HepG2 (cell line): Measurements from ENCODE around the gene CMTM8. TPM values are rescaled to one million over a fixed set of nuclear protein-coding genes. Genes with fewer than 3 reads are reported as not detected.

Experiments used
- ATAC-seq: fragments of 200-7000 bp; cut with Tn5 transposase; 3 replicates; pipeline ENCODE4 v1.9.1; 2020; ENCODE audit warnings: mild to moderate bottlenecking, moderate library complexity
- BruUV-seq: library from RNA; stranded (reverse); fragments of 400-500 nt; replicated peaks from 2 replicates; lab custom pipeline; 2021; lab: Mats Ljungman, UMichigan
- CTCF ChIA-PET: fragments of 300-600 bp; formaldehyde crosslinking; extraction: SDS; loops from one replicate; lab custom pipeline; 2021; ENCODE audit warnings: low total read pairs, inconsistent platforms, low intra/inter-chr PET ratio; lab: Yijun Ruan, JAX
- POLR2A ChIA-PET: fragments of 350-600 bp; sonication (Branson Sonifier 250); formaldehyde crosslinking; loops from one replicate; lab custom pipeline; 2020; ENCODE audit warnings: antibody characterized with exemption, inconsistent platforms; lab: Yijun Ruan, JAX
- DNase-seq: peaks from one replicate; pipeline ENCODE4 v3.0.0-alpha.2; 2015; ENCODE audit warnings: low spot score
- FAIRE-seq: peaks from 3 replicates; lab custom pipeline; 2011; peaks lifted over from hg19 to GRCh38; lab: Jason Lieb, UNC
- H2AFZ ChIP-seq: one replicate; pipeline ENCODE4 v1.6.1; 2011; ENCODE audit warnings: low read length, inconsistent platforms
- H3K27ac ChIP-seq: fragments of 300-600 bp; 3 replicates; pipeline ENCODE4 v1.8.0; 2011; ENCODE audit warnings: mixed run types, mild to moderate bottlenecking, mixed read lengths, low read length, inconsistent platforms; ENCODE audit not compliant: insufficient read depth; ENCODE audit errors: extremely low read length
- H3K27me3 ChIP-seq, 2 experiments: fragments of 200-600 bp in 1 of 2; 2 replicates in 1 of 2; 3 replicates in 1 of 2; pipeline versions ENCODE4 v1.6.0 to v1.8.0; 2011; ENCODE audit warnings: low read length in 2 of 2, mild to moderate bottlenecking in 2 of 2, moderate library complexity in 2 of 2, inconsistent platforms in 1 of 2; ENCODE audit not compliant: insufficient read depth in 2 of 2, control insufficient read depth in 1 of 2
- H3K36me3 ChIP-seq, 2 experiments: fragments of 200-600 bp in 1 of 2; replicated peaks in 1 of 2; 2 replicates in 1 of 2; 3 replicates in 1 of 2; pipeline versions ENCODE4 v1.5.1 to v1.8.0; 2011; ENCODE audit warnings: low read length in 2 of 2, inconsistent platforms in 1 of 2; ENCODE audit not compliant: insufficient read depth in 2 of 2, control insufficient read depth in 1 of 2
- H3K4me1 ChIP-seq: 2 replicates; pipeline ENCODE4 v1.5.1; 2012; ENCODE audit warnings: low read length, inconsistent platforms; ENCODE audit not compliant: insufficient read depth
- H3K4me2 ChIP-seq: 2 replicates; pipeline ENCODE4 v1.6.0; 2011; ENCODE audit warnings: low read depth, low read length, inconsistent platforms
- H3K4me3 ChIP-seq, 3 experiments: fragments of 200-600 bp in 1 of 3; sonication (generic), shearing (Covaris generic) in 1 of 3; replicated peaks in 1 of 3; 2 replicates each; pipeline ENCODE4 v1.5.1; 2011 to 2016; ENCODE audit warnings: low read length in 3 of 3, inconsistent platforms in 2 of 3, low read depth in 2 of 3, mild to moderate bottlenecking in 2 of 3, control low read depth in 1 of 3, mixed read lengths in 1 of 3; ENCODE audit not compliant: insufficient read depth in 1 of 3
- H3K79me2 ChIP-seq: one replicate; pipeline ENCODE4 v1.6.1; 2011; ENCODE audit warnings: low read length, inconsistent platforms; ENCODE audit not compliant: insufficient read depth
- H3K9ac ChIP-seq: 2 replicates; pipeline ENCODE4 v1.6.0; 2011; ENCODE audit warnings: mild to moderate bottlenecking, low read depth, low read length, inconsistent platforms; ENCODE audit not compliant: insufficient read depth
- H3K9me3 ChIP-seq: 2 replicates; pipeline ENCODE4 v1.5.1; 2012; ENCODE audit warnings: mild to moderate bottlenecking, low read length
- H4K20me1 ChIP-seq: 2 replicates; pipeline ENCODE4 v1.6.0; 2011; ENCODE audit warnings: inconsistent platforms, mild to moderate bottlenecking, low read length, moderate library complexity; ENCODE audit not compliant: insufficient read depth
- FOSL1 ChIP-seq: sonication (generic); formaldehyde crosslinking; IDR thresholded peaks from 2 replicates; pipeline ENCODE4 v1.9.0; 2021; ENCODE audit warnings: missing genetic modification reagents, borderline replicate concordance
- MIER3 ChIP-seq: IDR thresholded peaks from 2 replicates; pipeline ENCODE4 v1.6.1; 2016; ENCODE audit warnings: missing compliant biosample characterization, borderline replicate concordance
- SP1 ChIP-seq, 2 experiments: fragments of 450-650 bp in 1 of 2; sonication (generic) in 1 of 2; formaldehyde crosslinking in 1 of 2; IDR thresholded peaks; 2 replicates each; pipeline versions ENCODE4 v1.4.0 to v1.6.1; 2016 to 2020; ENCODE audit warnings: missing genetic modification reagents in 1 of 2
- STAT5B ChIP-seq: sonication (generic); formaldehyde crosslinking; IDR thresholded peaks from 2 replicates; pipeline ENCODE4 v1.4.0; 2020; ENCODE audit warnings: missing genetic modification reagents
- ZBTB8A ChIP-seq: sonication (generic); formaldehyde crosslinking; IDR thresholded peaks from 2 replicates; pipeline ENCODE4 v1.4.0; 2020; ENCODE audit warnings: mild to moderate bottlenecking, low read depth, missing genetic modification reagents, borderline replicate concordance
- ZNF20 ChIP-seq: sonication (generic); formaldehyde crosslinking; IDR thresholded peaks from 2 replicates; pipeline ENCODE4 v1.4.0; 2020; ENCODE audit warnings: mild to moderate bottlenecking, moderate library complexity, missing genetic modification reagents
- ZNF841 ChIP-seq: sonication (generic); formaldehyde crosslinking; IDR thresholded peaks from 2 replicates; pipeline ENCODE4 v1.8.1; 2023; ENCODE audit warnings: missing genetic modification reagents, borderline replicate concordance
- WGBS: methylation state at CpG from one replicate; pipeline ENCODE4 v1.1.6; 2017; ENCODE audit warnings: low lambda C conversion rate; 5-methylcytosine and 5-hydroxymethylcytosine counted together
- in situ Hi-C: cut with HindIII; loops from 2 replicates; pipeline ENCODE4 v1.10.0; 2017; ENCODE audit warnings: low pct_unique_long_range_greater_than_20kb; ENCODE audit not compliant: extremely low pct_ligation_motif_present
- intact Hi-C: fragments of 100-400 bp; cut with micrococcal nuclease; formaldehyde crosslinking; loops from one replicate; pipeline ENCODE4 v1.10.0; 2022; ENCODE audit not compliant: unreplicated experiment
- polyA plus RNA-seq, 8 experiments: library from polyadenylated mRNA; depleted of rRNA in 3 of 8; stranded (reverse) in 7 of 8; unstranded in 1 of 8; fragments of >200 nt; fragmentation: Illumina TruSeq in 4 of 8; extraction: Trizol in 4 of 8; gene quantifications; 2 replicates each; pipeline versions ENCODE4 v1.2.1 to v1.2.3, GENCODE V29; 2011 to 2016; ENCODE audit warnings: low read depth in 4 of 8, missing spikeins in 1 of 8, mixed read lengths in 1 of 8; ENCODE audit not compliant: insufficient read depth in 1 of 8
- total RNA-seq, 5 experiments: library from RNA; depleted of rRNA; stranded (reverse); fragments of >200 nt; fragmentation: Illumina TruSeq; extraction: Trizol; gene quantifications; 2 replicates each; pipeline ENCODE4 v1.2.3, GENCODE V29; 2016; ENCODE audit warnings: low read depth in 1 of 5
- TF ChIP-seq, protein P1 (sequence below): sonication (generic); formaldehyde crosslinking; IDR thresholded peaks from 2 replicates; pipeline ENCODE4 v1.4.0; 2020; ENCODE audit warnings: missing genetic modification reagents, borderline replicate concordance
- TF ChIP-seq, protein P2 (sequence below): conservative IDR thresholded peaks from 2 replicates; pipeline ENCODE4 v1.6.1; 2018; ENCODE audit warnings: missing genetic modification reagents
- TF ChIP-seq, protein P3 (sequence below): IDR thresholded peaks from 2 replicates; pipeline ENCODE4 v1.6.1; 2016; ENCODE audit warnings: missing biosample characterization, missing genetic modification reagents, low read depth
- TF ChIP-seq, protein P4 (sequence below): sonication (generic); formaldehyde crosslinking; IDR thresholded peaks from 2 replicates; pipeline ENCODE4 v1.4.0; 2020; ENCODE audit warnings: mild to moderate bottlenecking, missing genetic modification reagents, borderline replicate concordance

Gene CMTM8
- total and polyA plus RNA-seq, 2 of the 13 experiments (the other 11 are each of a cell fraction or from before 2014, with no cell fraction given) = 8.9 to 15.8 TPM

DNA sequence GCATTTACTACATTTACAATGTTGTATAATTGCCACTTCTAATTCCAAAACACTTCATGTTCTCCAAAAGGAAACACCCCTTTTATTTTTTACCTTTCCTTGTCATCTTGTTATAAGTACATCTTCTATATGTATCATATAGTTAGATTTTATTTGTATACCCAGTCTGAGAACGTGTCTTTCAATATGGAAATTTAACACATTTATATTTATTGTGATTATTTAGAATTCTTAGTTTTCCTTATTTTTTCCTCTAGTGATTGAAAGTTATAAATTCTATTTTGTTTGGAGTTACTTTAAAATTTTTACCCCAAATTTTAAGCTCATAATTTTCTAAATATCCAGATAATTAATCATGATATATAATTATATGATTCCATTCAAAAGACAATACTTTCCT, 15.8 kb downstream of the CMTM8 start (continued):
- TF ChIP-seq, protein P1, sequence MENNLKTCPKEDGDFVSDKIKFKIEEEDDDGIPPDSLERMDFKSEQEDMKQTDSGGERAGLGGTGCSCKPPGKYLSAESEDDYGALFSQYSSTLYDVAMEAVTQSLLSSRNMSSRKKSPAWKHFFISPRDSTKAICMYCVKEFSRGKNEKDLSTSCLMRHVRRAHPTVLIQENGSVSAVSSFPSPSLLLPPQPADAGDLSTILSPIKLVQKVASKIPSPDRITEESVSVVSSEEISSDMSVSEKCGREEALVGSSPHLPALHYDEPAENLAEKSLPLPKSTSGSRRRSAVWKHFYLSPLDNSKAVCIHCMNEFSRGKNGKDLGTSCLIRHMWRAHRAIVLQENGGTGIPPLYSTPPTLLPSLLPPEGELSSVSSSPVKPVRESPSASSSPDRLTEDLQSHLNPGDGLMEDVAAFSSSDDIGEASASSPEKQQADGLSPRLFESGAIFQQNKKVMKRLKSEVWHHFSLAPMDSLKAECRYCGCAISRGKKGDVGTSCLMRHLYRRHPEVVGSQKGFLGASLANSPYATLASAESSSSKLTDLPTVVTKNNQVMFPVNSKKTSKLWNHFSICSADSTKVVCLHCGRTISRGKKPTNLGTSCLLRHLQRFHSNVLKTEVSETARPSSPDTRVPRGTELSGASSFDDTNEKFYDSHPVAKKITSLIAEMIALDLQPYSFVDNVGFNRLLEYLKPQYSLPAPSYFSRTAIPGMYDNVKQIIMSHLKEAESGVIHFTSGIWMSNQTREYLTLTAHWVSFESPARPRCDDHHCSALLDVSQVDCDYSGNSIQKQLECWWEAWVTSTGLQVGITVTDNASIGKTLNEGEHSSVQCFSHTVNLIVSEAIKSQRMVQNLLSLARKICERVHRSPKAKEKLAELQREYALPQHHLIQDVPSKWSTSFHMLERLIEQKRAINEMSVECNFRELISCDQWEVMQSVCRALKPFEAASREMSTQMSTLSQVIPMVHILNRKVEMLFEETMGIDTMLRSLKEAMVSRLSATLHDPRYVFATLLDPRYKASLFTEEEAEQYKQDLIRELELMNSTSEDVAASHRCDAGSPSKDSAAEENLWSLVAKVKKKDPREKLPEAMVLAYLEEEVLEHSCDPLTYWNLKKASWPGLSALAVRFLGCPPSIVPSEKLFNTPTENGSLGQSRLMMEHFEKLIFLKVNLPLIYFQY (CRISPR knock-in tag) = no peak
- no peak for TF ChIP-seq FOSL1 (CRISPR knock-in tag)

DNA sequence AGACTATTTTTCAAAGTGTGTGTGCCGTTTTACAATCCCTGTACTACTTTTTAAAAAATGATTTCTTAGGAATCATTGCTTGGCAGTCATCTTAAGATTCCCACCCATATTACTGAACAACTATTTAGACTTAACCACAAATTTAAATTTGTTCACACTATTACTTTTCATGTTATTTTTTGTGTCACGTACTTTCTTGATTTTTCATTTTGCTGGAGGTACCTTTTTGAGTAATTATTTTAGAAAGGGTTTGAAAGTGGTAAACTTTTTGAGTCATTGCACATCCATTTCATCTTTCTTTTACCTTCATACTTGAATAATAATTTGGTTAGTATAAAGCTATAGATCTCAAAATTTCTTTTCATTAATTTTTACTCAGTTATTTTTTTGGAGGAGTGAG, 16.9 kb downstream of the CMTM8 start:
- 96% methylated on average over 2 of the region's 2 CpGs for WGBS
- Histone ChIP-seq H3K27me3 (no peaks in the 10 kb centered on the region), H3K36me3 (no peaks in the 10 kb centered on the region), H3K79me2 (peaks cover 31% of the 10 kb centered on the region), H3K4me2 (no peak overlapping the region), H3K9ac (no peak overlapping the region), H4K20me1 (no peaks in the 10 kb centered on the region), H3K9me3 (no peaks in the 10 kb centered on the region), H3K4me3 (no peak overlapping the region), H3K27ac (no peak overlapping the region), H2AFZ (no peak overlapping the region), H3K4me1 (peaks cover 10% of the 10 kb centered on the region; the same call in 1 of the 2 replicates)
- FAIRE-seq (no peak), ATAC-seq (no peak), DNase-seq (no peak)
- intact Hi-C loops = no loop called here
- POLR2A ChIA-PET = no interaction called here
- in situ Hi-C loops = no loop called here
- no TSS peak for BruUV-seq
- CTCF ChIA-PET = no interaction called here
- TF ChIP-seq STAT5B (no peak), ZBTB8A (CRISPR knock-in tag) (no peak), SP1 (IDR thresholded peaks at IDR 0.05) (no peak), SP1 (CRISPR knock-in tag; IDR thresholded peaks at IDR 0.05) (no peak), MIER3 (CRISPR knock-in tag) (no peak), ZNF841 (CRISPR knock-in tag) (no peak), ZNF20 (CRISPR knock-in tag) (no peak)
- TF ChIP-seq, protein P2, sequence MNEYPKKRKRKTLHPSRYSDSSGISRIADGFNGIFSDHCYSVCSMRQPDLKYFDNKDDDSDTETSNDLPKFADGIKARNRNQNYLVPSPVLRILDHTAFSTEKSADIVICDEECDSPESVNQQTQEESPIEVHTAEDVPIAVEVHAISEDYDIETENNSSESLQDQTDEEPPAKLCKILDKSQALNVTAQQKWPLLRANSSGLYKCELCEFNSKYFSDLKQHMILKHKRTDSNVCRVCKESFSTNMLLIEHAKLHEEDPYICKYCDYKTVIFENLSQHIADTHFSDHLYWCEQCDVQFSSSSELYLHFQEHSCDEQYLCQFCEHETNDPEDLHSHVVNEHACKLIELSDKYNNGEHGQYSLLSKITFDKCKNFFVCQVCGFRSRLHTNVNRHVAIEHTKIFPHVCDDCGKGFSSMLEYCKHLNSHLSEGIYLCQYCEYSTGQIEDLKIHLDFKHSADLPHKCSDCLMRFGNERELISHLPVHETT (CRISPR knock-in tag) = no peak
- TF ChIP-seq, protein P3, sequence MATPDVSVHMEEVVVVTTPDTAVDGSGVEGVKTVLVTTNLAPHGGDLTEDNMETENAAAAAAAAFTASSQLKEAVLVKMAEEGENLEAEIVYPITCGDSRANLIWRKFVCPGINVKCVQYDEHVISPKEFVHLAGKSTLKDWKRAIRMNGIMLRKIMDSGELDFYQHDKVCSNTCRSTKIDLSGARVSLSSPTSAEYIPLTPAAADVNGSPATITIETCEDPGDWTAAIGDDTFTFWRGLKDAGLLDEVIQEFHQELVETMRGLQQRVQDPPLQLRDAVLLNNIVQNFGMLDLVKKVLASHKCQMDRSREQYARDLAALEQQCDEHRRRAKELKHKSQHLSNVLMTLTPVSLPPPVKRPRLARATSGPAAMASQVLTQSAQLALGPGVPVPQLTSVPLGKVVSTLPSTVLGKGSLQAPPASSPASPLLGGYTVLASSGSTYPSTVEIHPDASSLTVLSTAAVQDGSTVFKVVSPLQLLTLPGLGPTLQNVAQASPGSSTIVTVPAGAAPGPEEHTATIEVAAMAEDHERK (CRISPR knock-in tag) = no peak
- TF ChIP-seq, protein P4, sequence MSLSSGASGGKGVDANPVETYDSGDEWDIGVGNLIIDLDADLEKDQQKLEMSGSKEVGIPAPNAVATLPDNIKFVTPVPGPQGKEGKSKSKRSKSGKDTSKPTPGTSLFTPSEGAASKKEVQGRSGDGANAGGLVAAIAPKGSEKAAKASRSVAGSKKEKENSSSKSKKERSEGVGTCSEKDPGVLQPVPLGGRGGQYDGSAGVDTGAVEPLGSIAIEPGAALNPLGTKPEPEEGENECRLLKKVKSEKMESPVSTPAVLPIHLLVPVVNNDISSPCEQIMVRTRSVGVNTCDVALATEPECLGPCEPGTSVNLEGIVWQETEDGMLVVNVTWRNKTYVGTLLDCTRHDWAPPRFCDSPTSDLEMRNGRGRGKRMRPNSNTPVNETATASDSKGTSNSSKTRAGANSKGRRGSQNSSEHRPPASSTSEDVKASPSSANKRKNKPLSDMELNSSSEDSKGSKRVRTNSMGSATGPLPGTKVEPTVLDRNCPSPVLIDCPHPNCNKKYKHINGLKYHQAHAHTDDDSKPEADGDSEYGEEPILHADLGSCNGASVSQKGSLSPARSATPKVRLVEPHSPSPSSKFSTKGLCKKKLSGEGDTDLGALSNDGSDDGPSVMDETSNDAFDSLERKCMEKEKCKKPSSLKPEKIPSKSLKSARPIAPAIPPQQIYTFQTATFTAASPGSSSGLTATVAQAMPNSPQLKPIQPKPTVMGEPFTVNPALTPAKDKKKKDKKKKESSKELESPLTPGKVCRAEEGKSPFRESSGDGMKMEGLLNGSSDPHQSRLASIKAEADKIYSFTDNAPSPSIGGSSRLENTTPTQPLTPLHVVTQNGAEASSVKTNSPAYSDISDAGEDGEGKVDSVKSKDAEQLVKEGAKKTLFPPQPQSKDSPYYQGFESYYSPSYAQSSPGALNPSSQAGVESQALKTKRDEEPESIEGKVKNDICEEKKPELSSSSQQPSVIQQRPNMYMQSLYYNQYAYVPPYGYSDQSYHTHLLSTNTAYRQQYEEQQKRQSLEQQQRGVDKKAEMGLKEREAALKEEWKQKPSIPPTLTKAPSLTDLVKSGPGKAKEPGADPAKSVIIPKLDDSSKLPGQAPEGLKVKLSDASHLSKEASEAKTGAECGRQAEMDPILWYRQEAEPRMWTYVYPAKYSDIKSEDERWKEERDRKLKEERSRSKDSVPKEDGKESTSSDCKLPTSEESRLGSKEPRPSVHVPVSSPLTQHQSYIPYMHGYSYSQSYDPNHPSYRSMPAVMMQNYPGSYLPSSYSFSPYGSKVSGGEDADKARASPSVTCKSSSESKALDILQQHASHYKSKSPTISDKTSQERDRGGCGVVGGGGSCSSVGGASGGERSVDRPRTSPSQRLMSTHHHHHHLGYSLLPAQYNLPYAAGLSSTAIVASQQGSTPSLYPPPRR (CRISPR knock-in tag) = no peak
